Measurements from ENCODE around the gene PLCD1.

The PLCD1 gene

GRCh38 chr3:38030126-38031021 is 932 bp upstream of the PLCD1 start:
- DNase-seq (ENCODE audit: insufficient read length, low spot score) (no peak), FAIRE-seq (no peak)
- no peak for TF ChIP-seq POLR2A (IDR thresholded peaks at IDR 0.05; ENCODE audit: low read depth, low read length)

DNA sequence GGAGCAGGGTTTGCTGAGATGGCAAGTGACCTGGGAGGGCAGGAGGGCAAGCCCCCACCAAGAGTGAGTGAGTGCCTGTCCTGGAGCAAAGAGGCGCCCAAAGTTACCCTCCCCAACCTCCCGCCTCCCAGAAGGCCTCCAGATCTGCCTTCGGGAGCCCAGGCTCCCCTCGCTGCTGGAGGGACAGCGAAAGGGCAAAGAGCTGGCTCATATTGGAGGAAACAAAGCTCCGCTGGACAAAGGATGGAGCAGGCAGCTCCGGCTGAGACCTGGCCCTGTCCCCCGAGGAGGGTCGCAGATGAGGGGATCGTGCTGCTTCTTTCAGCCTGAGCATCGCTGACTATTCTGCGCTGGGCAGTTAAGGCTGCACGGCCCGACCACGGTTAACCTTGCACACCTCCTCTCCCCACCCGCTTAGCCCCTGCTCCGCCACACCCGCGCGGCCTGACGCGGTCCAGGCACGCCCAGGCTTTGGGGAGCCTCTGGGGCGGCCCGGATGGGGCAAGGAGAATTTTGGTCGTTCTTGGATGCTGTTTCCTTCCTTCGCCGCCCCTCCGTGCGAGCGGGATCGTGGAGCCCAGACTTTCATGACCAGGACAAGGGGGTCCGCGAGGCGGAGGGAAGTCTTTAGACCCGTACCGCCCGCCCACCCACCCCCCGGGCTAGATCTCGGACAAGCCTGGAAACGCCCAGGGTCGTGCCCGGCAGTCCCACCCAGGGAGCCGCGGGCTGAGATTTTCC is 651 bp downstream of the PLCD1 start:
- TF ChIP-seq POLR2A (IDR thresholded peaks at IDR 0.05; ENCODE audit: low read depth, low read length) = no peak
- FAIRE-seq (no peak), DNase-seq (ENCODE audit: insufficient read length, low spot score) (no peak)

GRCh38 chr3:38027466-38028465 is 1.7 kb downstream of the PLCD1 start:
- DNase-seq (ENCODE audit: insufficient read length, low spot score) (no peak), FAIRE-seq (no peak)
- no peak for TF ChIP-seq POLR2A (IDR thresholded peaks at IDR 0.05; ENCODE audit: low read depth, low read length)

- FAIRE-seq (no peak), DNase-seq (ENCODE audit: insufficient read length, low spot score) (no peak)
- no peak for TF ChIP-seq POLR2A (IDR thresholded peaks at IDR 0.05; ENCODE audit: low read depth, low read length)
Observed at GRCh38 chr3:38026856-38027255, 2.6 kb downstream of the PLCD1 start.

DNA sequence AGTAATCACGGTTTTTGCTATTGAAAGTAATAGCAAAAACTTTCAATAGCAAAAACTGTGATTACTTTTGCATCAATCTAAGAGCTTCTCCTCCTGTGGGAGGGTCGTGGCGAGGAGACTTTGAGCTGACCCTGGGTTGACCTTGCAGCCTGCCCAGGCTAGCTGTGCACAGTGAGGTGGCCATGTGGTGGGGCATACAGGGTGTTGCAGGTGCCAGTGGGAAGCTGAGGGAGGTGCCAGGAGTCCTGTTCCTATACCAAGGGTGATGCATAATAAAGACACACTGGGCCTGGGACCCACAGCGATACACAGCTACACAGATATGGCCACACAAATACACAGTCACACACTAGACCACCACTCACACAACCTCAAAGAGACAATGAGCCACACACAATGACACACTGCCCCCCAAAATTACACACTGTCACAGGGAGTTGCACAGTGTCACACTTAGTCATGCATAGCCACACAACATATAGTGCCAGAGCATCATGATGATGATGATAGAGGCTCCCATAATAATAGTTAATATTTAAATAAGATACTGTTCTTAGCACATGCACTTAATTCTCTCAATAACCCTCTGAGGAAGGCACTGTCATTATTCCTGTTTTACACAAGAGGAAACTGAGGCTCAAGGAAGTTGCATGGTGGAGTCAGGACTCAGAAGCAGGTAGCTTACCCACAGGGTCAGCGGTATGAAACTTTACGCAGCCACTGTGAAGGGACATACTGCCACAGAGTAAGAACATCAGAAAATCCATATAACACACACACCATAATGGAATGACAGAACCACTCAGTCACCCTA is 6.3 kb downstream of the PLCD1 start:
- no peak for TF ChIP-seq POLR2A (IDR thresholded peaks at IDR 0.05; ENCODE audit: low read depth, low read length)
- FAIRE-seq = no peak
- no peak for DNase-seq (ENCODE audit: insufficient read length, low spot score)

DNA sequence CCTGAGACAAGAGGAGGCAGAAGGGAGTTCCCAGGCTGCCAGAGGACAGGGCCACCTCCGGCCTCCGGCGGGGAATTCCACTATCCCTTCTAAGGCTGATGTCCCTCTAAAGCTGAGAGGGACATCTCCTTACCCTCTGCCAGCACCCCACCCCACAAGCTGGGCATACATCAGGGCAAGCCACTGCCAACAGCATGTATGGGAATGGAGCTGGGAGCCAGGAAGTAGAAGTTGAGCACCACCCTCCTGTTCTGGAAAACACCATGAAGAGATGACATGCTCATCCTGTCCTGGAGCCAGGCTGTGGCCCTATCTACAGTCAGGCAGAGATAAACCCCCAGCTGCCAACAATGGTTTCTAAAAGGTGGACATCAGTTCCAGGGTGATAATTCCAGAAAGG is 7.1 kb downstream of the PLCD1 start:
- FAIRE-seq (no peak), DNase-seq (ENCODE audit: insufficient read length, low spot score) (no peak)
- TF ChIP-seq POLR2A (IDR thresholded peaks at IDR 0.05; ENCODE audit: low read depth, low read length) = no peak

DNA sequence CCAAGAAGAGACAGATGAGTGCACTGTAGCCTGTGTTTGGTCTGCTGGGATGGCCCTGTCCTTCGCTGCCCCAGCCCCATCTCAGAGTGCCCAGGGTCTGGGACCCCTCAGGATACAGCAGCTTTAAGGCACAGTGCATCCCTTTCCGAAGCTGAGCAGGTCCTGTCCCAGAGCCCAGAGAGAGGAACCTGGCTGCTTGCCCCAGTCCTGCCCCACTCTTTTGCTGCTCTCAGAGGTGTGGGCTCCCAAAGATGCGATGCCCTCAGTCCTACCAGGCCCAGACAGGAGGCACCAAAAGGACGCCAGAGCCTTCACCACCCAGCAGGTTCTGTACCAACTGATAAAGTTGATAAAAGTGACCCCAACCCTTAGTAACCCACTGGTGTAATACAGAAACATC is 8.2 kb downstream of the PLCD1 start:
- TF ChIP-seq POLR2A (IDR thresholded peaks at IDR 0.05; ENCODE audit: low read depth, low read length) = no peak
- DNase-seq (ENCODE audit: insufficient read length, low spot score) (no peak), FAIRE-seq (no peak)

- DNase-seq (ENCODE audit: insufficient read length, low spot score) (no peak), FAIRE-seq (no peak)
- TF ChIP-seq POLR2A (IDR thresholded peaks at IDR 0.05; ENCODE audit: low read depth, low read length) = no peak
Observed at GRCh38 chr3:38020342-38020726, 9.1 kb downstream of the PLCD1 start.

GRCh38 chr3:38019658-38020341 is 9.6 kb downstream of the PLCD1 start:
- FAIRE-seq (no peak), DNase-seq (ENCODE audit: insufficient read length, low spot score) (no peak)
- no peak for TF ChIP-seq POLR2A (IDR thresholded peaks at IDR 0.05; ENCODE audit: low read depth, low read length)

GRCh38 chr3:38018296-38019266 is 10.9 kb downstream of the PLCD1 start:
- TF ChIP-seq POLR2A (IDR thresholded peaks at IDR 0.05; ENCODE audit: low read depth, low read length) = no peak
- no peak for FAIRE-seq
- no peak for DNase-seq (ENCODE audit: insufficient read length, low spot score)
